WI38 (cell line): ENCODE measurements around the gene UBE2S.

Source experiments
- H3K4me3 ChIP-seq: 2 replicates; pipeline ENCODE4 v1.5.1; 2011; ENCODE audit warnings: low read depth, mild to moderate bottlenecking, control low read depth, low read length
- CTCF ChIP-seq: IDR thresholded peaks from 2 replicates; pipeline ENCODE4 v1.5.1; 2012; ENCODE audit warnings: low read depth, mild to moderate bottlenecking, control low read depth, low read length

Gene UBE2S

GRCh38 chr19:55437410-55437809, 29.8 kb upstream of the UBE2S start:
- no peak for TF ChIP-seq CTCF
- H3K4me3 ChIP-seq, result no peak overlapping the region

GRCh38 chr19:55436847-55437246, 29.3 kb upstream of the UBE2S start:
- no peak overlapping the region for H3K4me3 ChIP-seq
- no peak for TF ChIP-seq CTCF

- H3K4me3 ChIP-seq, result no peak overlapping the region
- no peak for TF ChIP-seq CTCF
Observed at GRCh38 chr19:55435020-55435419, 27.4 kb upstream of the UBE2S start.

GRCh38 chr19:55434356-55434919, 26.9 kb upstream of the UBE2S start:
- no peak overlapping the region for H3K4me3 ChIP-seq
- TF ChIP-seq CTCF, result no peak

GRCh38 chr19:55433292-55433691, 25.7 kb upstream of the UBE2S start:
- TF ChIP-seq CTCF, result no peak

GRCh38 chr19:55432241-55432959, 24.8 kb upstream of the UBE2S start:
- TF ChIP-seq CTCF, result no peak
- no peak overlapping the region for H3K4me3 ChIP-seq

More at GRCh38 chr19:55433292-55433691, 25.7 kb upstream of the UBE2S start:
- H3K4me3 ChIP-seq, result no peak overlapping the region

- H3K4me3 ChIP-seq, result no peak overlapping the region
- no peak for TF ChIP-seq CTCF
Observed at GRCh38 chr19:55431183-55431582, 23.6 kb upstream of the UBE2S start.
